NCI-H2107 treated with DMSO at 0.1 percent for 48 hours (cell line): ENCODE data around the gene CORO2A.

Experiments used
- DNase-seq: peaks from one replicate; lab custom pipeline; 2025; ENCODE audit not compliant: unreplicated experiment; lab: John Stamatoyannopoulos, UW

The CORO2A gene, protein sequence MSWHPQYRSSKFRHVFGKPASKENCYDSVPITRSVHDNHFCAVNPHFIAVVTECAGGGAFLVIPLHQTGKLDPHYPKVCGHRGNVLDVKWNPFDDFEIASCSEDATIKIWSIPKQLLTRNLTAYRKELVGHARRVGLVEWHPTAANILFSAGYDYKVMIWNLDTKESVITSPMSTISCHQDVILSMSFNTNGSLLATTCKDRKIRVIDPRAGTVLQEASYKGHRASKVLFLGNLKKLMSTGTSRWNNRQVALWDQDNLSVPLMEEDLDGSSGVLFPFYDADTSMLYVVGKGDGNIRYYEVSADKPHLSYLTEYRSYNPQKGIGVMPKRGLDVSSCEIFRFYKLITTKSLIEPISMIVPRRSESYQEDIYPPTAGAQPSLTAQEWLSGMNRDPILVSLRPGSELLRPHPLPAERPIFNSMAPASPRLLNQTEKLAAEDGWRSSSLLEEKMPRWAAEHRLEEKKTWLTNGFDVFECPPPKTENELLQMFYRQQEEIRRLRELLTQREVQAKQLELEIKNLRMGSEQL

DNA sequence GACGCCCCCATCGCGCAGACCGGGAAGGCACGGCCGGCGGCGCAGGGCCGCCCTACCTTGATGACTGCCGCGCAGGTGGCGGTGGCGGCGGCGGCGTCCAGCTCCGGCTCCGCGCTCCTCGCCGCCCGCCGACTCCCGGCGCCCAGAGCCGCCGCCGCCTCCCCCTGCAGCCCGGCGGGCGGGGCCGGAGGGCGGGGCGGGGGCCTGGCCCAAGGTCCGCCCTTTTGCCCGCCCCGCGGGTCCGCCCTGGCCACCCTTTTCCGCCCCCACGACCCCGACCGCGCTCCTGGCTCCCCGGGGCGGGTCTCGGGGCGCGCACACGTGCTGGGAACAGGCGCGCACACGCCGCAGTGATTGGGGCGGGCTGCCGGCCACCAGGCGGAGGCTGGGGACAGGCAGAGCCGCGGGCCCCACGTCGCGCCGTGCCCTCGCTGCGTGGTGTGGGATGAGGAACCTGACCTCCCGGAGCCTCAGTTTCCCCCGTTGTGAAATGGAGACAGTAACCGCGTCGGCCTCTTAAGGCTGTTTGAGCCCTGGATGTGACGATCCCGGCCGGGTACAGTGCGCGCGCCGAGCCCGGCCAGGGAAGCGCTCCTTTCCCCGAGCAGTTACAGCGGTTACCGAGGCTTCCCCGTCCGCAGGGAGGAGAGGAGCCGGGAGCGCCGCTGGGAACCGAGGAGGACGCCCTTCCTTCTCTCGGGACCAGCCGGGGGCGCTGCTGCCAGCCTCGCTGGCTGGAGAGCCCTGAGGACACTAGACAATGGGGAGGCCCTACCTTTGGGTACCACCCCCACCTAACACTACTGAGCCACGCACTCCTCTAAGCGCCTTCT, at the start of gene CORO2A:
TSS of gene CORO2A (minus strand) at position 135 of the 833 bp plus-strand sequence. CDS start 34,977 bp downstream, outside the sequence.
- DNase-seq: peak; percentile 70

DNA sequence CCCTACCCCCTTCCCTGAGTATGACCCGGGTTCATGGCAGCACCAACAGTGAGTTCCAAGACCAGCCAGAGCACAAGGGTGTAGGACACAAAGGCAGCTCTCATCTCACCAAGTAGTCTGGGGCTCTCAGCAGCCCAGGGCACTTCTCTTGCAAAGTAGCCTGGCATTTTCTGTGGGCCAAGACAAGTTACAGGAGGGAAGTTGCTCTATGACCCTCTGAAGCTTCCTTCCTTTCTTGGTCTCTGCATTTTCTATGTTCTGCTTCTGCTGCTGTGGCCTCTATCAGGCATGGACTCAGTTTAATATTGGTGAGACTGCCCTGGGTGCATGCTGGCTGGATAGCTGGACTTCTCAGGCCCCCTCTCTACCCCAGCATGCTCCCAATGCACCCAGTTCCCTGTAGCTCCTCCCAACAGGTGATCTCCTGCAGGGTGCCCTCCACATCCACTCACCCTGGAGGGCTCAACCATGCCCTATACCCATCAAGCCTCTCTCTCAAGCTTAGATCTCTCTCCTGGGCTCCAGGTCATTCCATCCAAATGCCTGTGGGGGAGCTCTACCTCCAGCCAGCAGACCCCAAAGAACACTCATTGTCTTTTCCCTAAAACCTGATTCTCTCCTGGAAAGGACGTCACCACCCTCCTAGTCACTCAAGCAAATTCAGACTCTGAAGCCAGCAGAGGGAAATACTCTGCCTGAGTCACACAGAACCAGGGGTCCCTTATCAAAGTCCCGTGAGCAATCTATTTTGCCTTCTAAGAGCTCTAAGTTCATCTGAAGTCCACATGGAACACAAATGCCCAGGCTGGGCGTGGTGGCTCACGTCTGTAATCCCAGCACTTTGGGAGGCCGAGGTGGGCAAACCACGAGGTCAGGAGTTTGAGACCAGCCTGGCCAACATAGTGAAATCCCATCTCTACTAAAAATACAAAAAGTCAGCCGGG, 49.2 kb upstream of the CORO2A start:
- no peak for DNase-seq

DNA sequence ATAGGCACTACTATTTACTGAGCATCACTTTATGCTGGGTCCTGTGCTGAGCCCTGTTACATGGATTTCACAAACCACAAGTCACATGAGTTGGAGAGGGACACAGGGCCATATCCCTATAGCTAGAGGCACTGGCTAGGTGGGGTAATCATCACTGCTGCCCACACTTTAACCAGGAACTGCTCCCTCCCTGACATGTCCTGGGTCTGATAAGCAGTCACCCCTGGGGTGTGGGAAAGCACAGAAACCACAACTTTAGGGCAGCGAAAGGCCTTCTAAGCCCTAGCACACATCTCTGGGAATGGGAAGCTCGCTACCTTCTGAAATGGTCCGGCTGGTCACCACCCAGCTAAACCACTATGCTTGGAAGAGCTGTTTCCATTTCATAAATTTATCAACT, 48.0 kb upstream of the CORO2A start:
- DNase-seq: no peak

DNA sequence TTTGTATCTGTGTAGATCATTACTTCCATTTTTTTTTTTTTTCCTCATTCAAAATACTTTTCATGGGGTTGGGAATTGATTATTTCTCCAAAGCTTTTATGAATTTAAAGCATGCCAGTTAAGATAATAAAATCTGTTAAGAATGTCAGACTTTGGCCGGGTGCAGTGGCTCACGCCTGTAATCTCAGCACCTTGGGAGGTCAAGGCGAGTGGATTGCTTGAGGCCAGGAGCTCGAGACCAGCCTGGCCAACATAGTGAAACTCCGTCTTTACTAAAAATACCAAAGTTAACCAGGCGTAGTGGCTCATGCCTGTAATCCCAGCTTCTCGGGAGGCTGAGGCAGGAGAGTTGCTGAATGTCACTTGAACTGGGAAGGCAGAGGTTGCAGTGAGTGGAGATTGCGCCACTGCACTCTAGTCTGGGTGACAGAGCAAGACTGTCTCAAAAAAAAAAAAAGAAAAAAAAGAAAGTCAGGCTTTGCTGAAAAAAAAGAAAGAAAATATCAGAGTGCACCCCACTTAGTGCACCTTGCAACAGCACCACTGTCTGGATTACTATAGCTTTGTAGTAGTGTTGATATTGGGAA, 44.6 kb upstream of the CORO2A start:
- DNase-seq: no peak

DNA sequence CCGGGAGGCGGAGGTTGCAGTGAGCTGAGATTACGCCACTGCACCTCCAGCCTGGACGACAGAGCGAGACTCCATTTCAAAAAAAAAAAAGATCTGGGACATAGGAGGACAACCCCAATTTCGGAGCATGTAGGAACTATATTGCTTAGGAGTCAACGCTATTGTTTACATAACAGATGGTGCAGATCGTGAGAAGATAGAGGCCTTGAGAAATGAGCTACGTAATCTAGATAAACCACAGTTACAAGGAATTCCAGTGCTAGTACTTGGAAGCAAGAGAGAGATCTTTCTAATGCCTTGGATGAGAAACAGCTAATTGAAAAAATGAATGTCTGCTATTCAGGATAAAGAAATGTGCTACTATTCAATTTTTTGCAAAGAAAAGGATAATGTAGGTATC, 42.7 kb upstream of the CORO2A start:
- DNase-seq: no peak

DNA sequence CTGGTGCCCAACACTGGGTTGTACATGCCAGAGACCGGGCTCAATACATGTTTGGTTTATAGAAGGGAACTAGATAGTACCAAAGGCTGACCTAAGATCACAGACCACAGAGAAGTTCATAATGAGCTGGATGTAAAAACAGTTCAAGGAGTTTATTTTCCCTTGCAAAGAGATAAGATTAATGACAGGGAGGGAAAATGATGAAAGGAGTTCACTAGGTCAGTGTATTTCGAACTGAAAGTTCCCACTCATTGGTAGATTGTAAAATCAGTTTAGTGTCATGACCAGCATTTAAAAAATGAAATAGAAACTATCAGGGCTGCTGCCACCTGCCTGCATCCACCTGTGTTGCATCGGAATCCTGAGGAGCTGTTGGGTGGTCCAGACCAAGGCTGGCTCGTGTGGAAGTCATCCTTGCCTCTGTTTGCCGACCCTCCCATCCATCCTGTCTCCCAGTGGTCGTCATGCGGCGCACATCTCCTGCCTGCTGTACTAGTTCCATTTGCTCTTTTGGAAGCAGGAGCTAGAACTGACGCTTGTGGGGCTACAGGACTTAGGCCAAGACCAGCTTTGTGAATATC, 41.9 kb upstream of the CORO2A start:
- no peak for DNase-seq

DNA sequence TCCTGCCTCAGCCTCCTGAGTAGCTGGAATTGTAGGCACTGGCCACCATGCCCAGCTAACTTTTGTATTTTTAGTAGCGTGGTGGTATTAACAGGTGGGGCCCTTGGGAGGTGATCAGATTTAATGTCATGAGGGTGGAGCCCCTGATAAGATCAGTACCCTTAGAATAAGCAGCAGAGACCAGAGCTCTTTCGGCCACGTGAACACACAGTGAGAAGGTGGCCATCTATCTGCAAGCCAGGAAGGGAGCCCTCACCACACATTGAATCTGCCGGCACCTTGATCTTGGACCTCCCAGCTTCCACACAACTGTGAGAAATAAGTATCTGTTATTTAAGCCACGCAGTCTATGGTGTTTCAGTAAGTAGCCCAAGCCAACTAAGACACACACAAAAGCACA, 40.5 kb upstream of the CORO2A start:
- DNase-seq: no peak

DNA sequence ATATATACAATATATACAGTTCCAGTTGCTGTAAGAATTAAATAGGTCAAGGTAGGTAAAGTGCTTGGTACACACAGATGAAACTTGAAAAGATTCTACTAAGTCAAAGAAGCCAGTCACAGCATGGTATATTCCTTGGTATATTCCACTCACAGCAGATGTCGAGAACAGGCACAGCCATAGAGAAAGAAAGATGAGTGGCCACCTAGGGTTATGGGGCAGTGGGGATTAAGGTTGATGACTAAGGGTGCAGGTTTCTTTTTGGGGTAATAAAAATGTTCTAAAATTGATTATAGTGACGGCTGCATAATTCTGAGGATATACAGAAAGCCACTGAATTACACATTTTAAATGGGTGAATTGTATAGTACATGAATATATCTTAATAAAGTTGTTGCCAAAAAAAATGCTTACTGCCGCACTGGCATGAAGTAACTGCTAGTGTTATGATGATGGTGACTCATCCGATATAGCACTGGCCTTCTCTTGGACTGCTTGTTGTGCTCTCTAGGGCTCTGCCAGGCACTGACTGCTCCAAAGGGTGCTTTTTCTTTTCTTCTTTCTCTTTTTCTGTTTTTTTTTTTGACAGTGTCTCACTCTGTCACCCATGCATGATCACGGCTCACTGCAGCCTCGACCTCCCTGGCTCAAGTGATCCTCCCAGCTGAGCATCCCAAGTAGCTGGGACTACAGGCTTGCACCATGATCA, 39.5 kb upstream of the CORO2A start:
- DNase-seq: no peak

DNA sequence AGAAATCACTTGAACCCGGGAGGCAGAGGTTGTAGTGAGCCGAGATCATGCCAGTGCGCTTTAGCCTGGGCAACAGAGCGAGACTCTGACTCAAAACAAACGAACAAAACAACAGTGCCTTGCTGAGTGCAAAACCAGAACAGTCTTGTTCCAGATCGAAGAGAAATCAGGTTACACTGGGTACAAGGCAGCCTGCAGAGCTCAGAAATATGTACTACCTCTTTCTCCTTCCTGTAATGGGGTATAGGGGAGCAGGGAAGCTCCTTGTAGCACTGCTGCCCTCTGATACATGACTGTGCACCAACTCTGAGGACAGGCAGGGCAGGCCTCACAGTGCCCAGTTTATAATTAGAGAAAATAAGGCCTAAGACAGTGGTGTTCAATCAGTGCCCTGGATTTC, 38.4 kb upstream of the CORO2A start:
- DNase-seq: no peak

DNA sequence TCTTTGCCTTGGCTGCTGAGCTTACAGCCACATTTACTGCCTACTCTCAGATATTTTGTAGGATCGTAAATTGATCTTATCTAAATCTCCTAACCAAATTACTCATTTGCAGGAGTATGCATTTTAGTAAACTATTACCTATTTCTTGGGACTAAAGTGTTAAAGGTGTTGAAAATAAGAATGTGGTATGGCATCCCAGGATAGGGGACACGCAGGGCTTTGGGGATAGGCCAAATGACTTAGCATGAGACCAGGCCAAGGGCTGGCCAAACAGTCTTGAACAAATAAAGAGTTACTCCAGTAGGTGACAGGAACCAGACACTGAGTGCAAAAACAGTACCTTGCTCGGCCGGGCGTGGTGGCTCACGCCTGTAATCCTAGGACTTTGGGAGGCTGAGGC, 37.9 kb upstream of the CORO2A start:
- no peak for DNase-seq

DNA sequence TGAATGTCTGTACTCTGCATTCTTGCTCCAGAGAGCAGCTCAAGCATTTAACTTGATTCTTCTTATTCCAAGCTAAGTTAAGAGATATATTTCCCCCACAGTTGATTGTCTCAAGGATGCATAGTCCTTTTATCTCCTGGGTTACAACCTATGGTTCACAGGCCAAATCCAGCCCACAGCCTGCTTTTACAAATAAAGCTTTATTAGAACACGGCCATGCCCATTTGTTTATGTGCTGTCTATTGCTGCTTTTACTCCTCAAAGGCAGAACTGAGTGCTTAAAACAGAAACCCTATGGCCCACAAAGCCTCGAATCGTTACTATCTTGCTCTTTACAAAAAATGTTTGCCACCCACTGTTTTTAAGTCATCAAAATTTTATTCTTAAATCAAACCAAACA, 37.2 kb upstream of the CORO2A start:
- DNase-seq: no peak

DNA sequence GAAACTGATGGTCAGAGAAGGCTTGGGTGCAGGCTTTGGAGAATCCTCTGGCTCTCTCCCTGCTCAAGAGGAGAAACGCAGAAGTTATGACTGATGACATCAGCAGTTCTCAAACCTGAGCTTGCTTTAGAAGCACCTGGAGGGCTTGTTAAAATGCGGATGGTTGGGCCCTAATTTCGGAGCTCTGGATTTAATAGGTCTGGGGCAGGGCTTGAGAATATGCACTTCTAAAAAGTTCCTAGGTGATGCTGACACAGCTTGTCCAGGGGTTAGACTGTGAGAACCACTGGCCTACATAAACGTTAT, 36.6 kb upstream of the CORO2A start:
- no peak for DNase-seq

DNA sequence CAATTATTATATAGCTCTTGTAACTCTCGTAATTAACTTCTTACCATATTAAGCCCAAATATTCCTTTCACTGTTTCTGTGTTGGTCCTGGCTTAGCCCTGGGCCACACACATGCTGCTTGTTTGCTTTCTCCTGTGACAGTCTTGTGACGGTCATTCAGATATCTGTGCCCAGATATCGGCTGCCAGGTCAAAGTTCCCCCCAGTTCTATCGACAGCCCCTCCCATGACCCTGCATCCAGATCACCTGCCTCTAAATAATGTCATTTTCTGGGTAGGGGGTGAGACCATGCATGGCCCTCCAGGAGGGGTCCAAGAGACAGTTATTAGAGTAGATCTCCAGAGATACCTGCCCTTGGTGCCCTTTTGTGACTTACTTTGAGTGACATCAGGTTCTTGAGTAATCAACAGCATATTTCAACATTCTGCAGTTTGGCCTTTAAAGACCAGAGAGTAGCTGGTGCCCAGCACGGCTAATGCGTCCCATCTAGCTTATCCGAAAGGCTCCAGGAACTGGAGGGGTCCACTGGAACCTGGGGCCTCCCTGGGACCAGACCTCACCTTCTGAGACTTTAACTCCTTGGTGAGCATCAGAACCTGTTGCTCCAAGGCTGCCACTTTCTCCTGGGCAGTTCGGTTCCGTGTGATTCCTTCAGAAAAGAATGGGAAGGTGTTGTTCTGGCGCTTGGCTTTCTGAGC, 36.1 kb upstream of the CORO2A start:
- DNase-seq: no peak

DNA sequence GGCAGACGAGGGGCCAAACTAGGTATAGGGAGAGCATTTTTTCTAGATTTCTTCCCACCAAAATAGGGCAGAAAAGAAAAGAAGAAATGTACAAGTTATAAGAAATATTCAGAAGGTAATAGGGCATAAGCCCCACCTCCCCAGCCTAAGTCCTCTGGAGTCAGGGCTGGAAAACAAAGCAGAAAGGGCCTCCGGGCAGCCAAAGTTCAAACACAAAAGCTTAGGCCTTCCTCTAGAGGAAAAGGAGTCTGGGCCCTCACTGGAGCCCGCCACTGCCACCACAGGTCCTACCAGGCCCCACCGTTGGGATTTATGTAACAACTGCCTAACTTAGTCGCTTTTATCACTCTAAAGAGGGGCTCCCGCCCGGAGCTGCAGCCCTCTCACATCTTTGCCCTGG, 35.4 kb upstream of the CORO2A start:
- no peak for DNase-seq

DNA sequence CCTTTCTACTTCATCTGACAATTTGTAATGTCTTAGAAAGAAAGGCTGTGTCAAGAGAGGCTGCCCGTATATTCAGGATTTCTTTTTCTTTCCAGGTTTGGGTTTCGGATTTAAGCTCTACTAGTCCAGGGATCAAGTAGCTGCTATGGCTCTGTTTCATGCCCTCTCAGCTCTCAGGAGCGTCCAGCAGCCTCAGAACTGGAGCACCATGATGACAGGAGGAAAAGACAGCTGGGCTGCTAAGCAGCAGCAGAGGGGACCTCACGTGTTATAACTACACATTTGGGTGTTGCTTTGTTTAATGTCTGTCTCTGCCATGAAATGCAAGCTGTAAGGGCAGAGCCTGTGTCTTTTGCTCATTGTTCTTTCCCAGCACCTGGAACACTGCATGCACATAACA, 34.5 kb upstream of the CORO2A start:
- peak; percentile 16 for DNase-seq

DNA sequence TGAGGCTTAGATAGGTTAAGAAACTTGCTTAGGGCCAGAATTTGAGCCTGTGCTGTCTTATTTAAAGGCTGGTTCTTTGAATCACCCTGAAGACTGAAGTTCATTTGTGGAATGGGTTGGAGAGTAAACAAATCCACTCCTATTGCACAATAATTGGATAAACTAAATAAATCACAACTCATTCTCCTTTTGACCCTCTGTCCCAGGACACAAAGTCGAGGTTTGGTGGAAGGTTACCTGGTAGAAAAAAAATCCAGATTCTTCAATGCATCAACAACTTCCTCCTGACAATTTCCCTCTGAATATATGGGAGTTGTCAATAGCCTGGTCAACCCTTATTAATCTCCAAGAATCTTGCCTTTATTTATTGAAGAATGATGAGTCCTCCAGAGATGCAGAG, 34.1 kb upstream of the CORO2A start:
- no peak for DNase-seq

DNA sequence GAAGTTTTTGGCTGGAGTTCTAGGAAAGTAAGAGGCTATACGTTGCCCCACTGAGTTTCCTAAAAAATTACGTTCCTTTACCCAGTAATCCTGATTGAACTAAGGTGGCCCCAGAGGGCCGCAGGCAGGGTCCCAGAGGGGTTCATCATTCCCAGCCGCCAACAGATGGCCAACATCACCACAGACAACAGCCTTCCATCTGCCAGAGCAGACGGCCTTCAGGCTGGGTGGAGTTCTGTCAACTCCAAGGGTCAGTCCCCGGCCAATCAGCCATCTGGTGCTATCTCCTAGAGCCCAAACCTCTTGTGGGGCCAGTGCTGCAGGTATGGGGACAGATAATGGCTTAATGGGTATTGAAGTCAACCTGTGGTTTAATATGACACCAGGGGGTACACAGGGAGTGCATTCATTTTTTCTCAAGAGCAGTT, 32.6 kb upstream of the CORO2A start:
- DNase-seq: peak; percentile 3

DNA sequence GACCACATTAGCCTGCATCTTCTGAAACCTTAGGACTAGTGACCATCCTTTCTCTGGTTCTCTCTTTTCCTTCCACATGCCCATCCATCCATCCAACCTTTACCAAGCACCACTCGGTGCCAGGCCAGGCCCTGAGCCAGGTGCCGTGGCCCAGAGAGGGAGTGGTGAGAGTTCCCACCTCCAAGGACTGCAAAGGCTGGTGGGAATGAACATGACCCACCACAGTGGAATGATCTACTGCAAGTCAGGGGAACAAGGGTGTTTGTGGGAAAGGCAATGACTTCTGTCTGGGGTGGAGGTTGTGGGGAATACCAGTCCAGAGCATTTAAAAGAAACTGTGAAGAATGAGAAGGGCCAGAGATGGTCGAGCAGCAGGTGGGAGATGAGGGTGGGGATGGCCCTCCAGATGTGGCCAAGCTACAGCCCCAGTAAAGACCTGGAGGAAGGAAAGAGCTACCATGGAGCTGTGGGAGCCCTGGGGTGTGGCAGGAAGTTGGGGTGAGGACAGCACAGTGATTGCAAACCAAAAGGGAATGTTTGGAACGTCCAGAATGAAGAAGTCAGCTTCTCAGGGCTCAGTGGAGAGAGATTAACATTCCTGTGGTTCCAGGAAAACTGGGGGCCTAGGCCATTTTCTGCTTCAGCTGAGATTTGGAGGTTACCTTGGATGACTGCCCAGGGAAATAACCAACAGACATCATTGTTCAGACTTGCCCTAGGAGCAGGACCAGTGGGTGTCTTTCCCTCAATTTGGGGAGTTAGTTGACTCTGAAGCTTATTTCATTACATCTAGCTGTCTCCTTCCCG, 30.7 kb upstream of the CORO2A start:
- no peak for DNase-seq
